GM12801 (cell line): ENCODE results near the gene PGAM2.

Source experiments
- CTCF ChIP-seq: IDR thresholded peaks from one replicate; pipeline ENCODE4 v1.5.1; 2011; ENCODE audit warnings: control low read depth; ENCODE audit not compliant: insufficient read length; ENCODE audit errors: extremely low read depth

The PGAM2 gene

GRCh38 chr7:44084701-44085100 is 19.3 kb upstream of the PGAM2 start:
- no peak for TF ChIP-seq CTCF

GRCh38 chr7:44083796-44084195 is 18.4 kb upstream of the PGAM2 start:
- TF ChIP-seq CTCF, result no peak

- TF ChIP-seq CTCF, result no peak
These were observed 17.3 kb upstream of the PGAM2 start for GRCh38 chr7:44082541-44083207.

GRCh38 chr7:44081266-44081748 is 15.9 kb upstream of the PGAM2 start:
- no peak for TF ChIP-seq CTCF

GRCh38 chr7:44080686-44081265 is 15.4 kb upstream of the PGAM2 start:
- no peak for TF ChIP-seq CTCF

GRCh38 chr7:44080118-44080517 is 14.8 kb upstream of the PGAM2 start:
- no peak for TF ChIP-seq CTCF

GRCh38 chr7:44079331-44080021 is 14.1 kb upstream of the PGAM2 start:
- no peak for TF ChIP-seq CTCF
